Stomach (tissue), 9 donors: Measurements from ENCODE around the gene GLUL. TPM values are rescaled to one million over a fixed set of nuclear protein-coding genes. Genes with fewer than 3 reads are reported as not detected.
A peak's percentile ranks its signal among the peaks of the same experiment; 100 is the strongest.

Source experiments
- DNase-seq, 2 donors: peaks; one replicate each; pipeline versions ENCODE4 v3.0.0 to v3.0.0-alpha.2; 2013 to 2019
- H3K27ac ChIP-seq, 5 donors: fragments of 200-600 bp in 4 of 5; sonication (generic) in 4 of 5; one replicate each; pipeline ENCODE4 v1.5.1; 2013 to 2019; ENCODE audit warnings: mild to moderate bottlenecking in 1 of 5, moderate library complexity in 1 of 5
- H3K27me3 ChIP-seq, 3 donors: fragments of 200-600 bp; sonication (generic); one replicate each; pipeline ENCODE4 v1.5.1; 2017 to 2019; ENCODE audit warnings: mixed run types in 1 of 3
- H3K36me3 ChIP-seq, 4 donors: fragments of 200-600 bp; sonication (generic); 1 replicate in 3 of 4; 2 replicates in 1 of 4; pipeline ENCODE4 v1.5.1; 2016 to 2019
- H3K4me1 ChIP-seq, 4 donors: fragments of 200-600 bp; sonication (generic); one replicate each; pipeline ENCODE4 v1.5.1; 2016 to 2019
- H3K4me3 ChIP-seq, 4 donors: fragments of 200-600 bp; sonication (generic) in 3 of 4; one replicate each; pipeline ENCODE4 v1.5.1; 2016 to 2019; ENCODE audit warnings: mild to moderate bottlenecking in 1 of 4
- H3K9me3 ChIP-seq, 4 donors: fragments of 200-600 bp; sonication (generic); one replicate each; pipeline ENCODE4 v1.5.1; 2016 to 2019
- EP300 ChIP-seq: sonication (generic); formaldehyde crosslinking; IDR thresholded peaks from one replicate; pipeline ENCODE4 v1.6.1; 2017; ENCODE audit warnings: antibody characterized with exemption
- POLR2A ChIP-seq, 4 donors: fragments of 450-650 bp; IDR thresholded peaks; one replicate each; pipeline ENCODE4 v1.6.1; 2016; ENCODE audit warnings: antibody characterized with exemption in 4 of 4, control low read depth in 2 of 4, mild to moderate bottlenecking in 1 of 4, moderate library complexity in 1 of 4
- POLR2AphosphoS5 ChIP-seq, 3 donors: sonication (generic); formaldehyde crosslinking; IDR thresholded peaks; one replicate each; pipeline ENCODE4 v1.6.1; 2016; ENCODE audit warnings: antibody characterized with exemption in 3 of 3
- WGBS, 5 donors: extraction: QIAGEN DNeasy Blood & Tissue Kit in 3 of 5; methylation state at CpG; one replicate each; pipeline versions ENCODE4 v1.1.5 to v1.1.7; 2013 to 2018; 5-methylcytosine and 5-hydroxymethylcytosine counted together
- intact Hi-C: fragments of 100-400 bp; cut with DNase I; formaldehyde crosslinking; loops from one replicate; pipeline ENCODE4 v1.15.1; 2023; ENCODE audit warnings: low total_unique reads
- polyA plus RNA-seq, 3 donors: library from polyadenylated mRNA; stranded (reverse); fragments of 200-250 nt; gene quantifications; one replicate each; pipeline ENCODE4 v1.2.3, GENCODE V29; 2013
- total RNA-seq, 5 donors: library from RNA; depleted of rRNA; stranded (reverse); fragments of >200 nt; gene quantifications; one replicate each; pipeline versions ENCODE4 v1.1.0 to v1.2.3, GENCODE V29; 2014 to 2016
- TF ChIP-seq, protein P1 (sequence below), 7 experiments: fragments of 450-650 bp in 4 of 7; fragments of 200-600 bp in 3 of 7; sonication (generic) in 3 of 7; IDR thresholded peaks; one replicate each; pipeline ENCODE4 v1.5.1; 2016 to 2019; ENCODE audit warnings: antibody characterized with exemption in 7 of 7, control low read depth in 2 of 7, mild to moderate bottlenecking in 1 of 7
- donor health status: healthy with polysubstance abuse.
- donor health status: Bipolar disorder and iron deficiency.
- donor health status: healthy.

Gene GLUL
- total and polyA plus RNA-seq, 8 donors = 102 to 1,958 (median 1,530) TPM

DNA sequence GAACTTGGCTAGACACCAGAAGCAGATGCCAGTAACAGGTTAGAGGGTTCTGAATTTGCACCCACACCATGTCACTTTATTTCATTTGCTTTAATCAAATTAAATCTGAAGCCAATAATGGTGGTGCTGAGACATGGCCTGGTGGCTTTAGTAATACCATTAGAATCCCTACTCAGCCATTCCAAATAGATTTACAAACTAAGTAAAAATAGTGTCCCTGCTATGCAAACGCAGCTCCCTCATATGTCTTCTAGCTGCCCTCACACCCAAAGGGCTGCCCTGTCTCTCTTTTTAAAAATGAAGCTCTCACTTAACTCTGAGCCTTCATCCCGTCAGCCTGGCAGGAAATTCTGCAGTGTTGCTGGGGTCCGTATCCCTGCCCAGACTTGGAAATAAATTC, 21.1 kb downstream of the GLUL start:
- WGBS, 5 donors = 64 to 81% (median 67%) methylated on average over 3 of the region's 3 CpGs
- Histone ChIP-seq H3K36me3 (no peaks in the 10 kb centered on the region), H3K4me1 (peaks cover 0 to 7% (median 3%) of the 10 kb centered on the region in 4 donors), H3K27me3 (no peaks in the 10 kb centered on the region), H3K4me3 (no peak overlapping the region), H3K27ac (no peak overlapping the region), H3K9me3 (no peaks in the 10 kb centered on the region)
- intact Hi-C loops = no loop called here
- DNase-seq = no peak
- TF ChIP-seq, protein P1, sequence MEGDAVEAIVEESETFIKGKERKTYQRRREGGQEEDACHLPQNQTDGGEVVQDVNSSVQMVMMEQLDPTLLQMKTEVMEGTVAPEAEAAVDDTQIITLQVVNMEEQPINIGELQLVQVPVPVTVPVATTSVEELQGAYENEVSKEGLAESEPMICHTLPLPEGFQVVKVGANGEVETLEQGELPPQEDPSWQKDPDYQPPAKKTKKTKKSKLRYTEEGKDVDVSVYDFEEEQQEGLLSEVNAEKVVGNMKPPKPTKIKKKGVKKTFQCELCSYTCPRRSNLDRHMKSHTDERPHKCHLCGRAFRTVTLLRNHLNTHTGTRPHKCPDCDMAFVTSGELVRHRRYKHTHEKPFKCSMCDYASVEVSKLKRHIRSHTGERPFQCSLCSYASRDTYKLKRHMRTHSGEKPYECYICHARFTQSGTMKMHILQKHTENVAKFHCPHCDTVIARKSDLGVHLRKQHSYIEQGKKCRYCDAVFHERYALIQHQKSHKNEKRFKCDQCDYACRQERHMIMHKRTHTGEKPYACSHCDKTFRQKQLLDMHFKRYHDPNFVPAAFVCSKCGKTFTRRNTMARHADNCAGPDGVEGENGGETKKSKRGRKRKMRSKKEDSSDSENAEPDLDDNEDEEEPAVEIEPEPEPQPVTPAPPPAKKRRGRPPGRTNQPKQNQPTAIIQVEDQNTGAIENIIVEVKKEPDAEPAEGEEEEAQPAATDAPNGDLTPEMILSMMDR (IDR thresholded peaks at IDR 0.05) = no peak
- TF ChIP-seq EP300 (no peak), POLR2AphosphoS5 (IDR thresholded peaks at IDR 0.05) (no peak), POLR2A (IDR thresholded peaks at IDR 0.05) (no peak)

DNA sequence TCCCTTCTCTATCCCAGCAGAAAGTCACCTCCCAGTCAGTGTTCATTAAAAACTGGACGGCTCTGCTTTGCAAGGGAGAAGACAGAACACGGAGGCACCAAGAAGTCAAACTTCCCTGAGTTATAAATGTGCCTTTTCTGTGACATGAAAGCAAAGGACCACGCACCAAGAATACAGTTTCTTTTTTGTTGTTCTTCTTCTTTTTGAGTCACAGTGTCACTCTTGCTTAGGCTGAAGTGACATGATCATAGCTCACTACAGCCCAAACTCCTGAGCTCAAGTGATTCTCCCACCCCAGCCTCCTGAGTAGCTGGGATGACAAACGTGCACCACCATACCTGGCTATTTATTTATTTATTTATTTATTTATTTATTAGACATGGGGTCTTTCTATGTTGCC, 22.7 kb downstream of the GLUL start:
- Histone ChIP-seq H3K4me3 (no peak overlapping the region), H3K27ac (no peak overlapping the region), H3K36me3 (no peaks in the 10 kb centered on the region), H3K4me1 (peaks cover 0 to 7% (median 3%) of the 10 kb centered on the region in 4 donors), H3K27me3 (no peaks in the 10 kb centered on the region), H3K9me3 (no peaks in the 10 kb centered on the region)
- WGBS, 5 donors = 70 to 78% (median 73%) methylated on average over 4 of the region's 4 CpGs
- no peak for DNase-seq
- TF ChIP-seq, protein P1 (IDR thresholded peaks at IDR 0.05) = no peak
- TF ChIP-seq EP300 (no peak), POLR2AphosphoS5 (IDR thresholded peaks at IDR 0.05) (no peak), POLR2A (IDR thresholded peaks at IDR 0.05) (no peak)
- intact Hi-C loops = no loop called here

DNA sequence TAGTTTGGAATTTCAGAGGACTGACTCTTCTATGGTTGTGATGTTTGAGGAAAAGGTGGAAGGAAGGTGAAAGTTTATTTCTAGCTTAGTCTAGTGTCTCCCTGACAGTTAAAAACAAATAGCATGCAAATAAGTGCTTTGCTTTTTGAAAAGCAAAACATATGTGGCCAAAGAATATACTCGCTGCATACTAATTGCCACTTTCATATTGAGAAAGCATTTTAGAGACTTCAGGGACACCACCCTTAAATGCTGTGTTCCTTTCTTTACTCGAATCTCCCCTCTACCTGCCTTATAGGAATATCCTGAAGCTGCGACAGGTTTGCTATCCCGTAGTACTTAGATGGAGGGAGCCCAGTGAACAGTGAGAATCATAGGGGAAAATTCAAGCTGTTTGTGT, 23.2 kb downstream of the GLUL start:
- TF ChIP-seq POLR2AphosphoS5 (IDR thresholded peaks at IDR 0.05) (no peak), EP300 (no peak), POLR2A (IDR thresholded peaks at IDR 0.05) (no peak)
- TF ChIP-seq, protein P1 (IDR thresholded peaks at IDR 0.05) = no peak

DNA sequence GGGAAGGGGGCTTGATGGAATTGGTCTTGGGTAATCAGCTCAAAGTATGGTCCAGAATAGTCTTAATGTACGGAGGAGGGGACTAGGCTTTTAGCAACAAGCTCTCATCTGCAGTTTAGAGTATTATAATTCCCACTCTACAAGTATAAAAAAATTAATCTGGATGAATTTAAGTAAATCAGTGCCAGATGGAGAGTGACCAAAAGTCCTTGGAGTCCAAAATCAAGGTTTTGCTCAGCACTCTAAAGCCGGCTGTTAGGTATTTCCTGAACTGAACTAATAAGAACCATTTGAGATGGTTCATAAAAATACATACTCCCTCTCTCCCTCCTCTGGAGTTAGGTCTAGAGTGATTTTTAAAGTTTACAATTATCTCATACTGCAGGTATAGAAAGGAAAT, 23.7 kb downstream of the GLUL start:
- H3K4me3 ChIP-seq = no peak overlapping the region
- 62 to 78% (median 67%) methylated on average over 2 of the region's 2 CpGs for WGBS, 5 donors
- no peaks in the 10 kb centered on the region for H3K36me3 ChIP-seq
- intact Hi-C loops = no loop called here
- H3K4me1 ChIP-seq = peaks cover 0 to 7% (median 3%) of the 10 kb centered on the region in 4 donors
- TF ChIP-seq, protein P1 (IDR thresholded peaks at IDR 0.05) = no peak
- TF ChIP-seq EP300 = no peak
- no peak for TF ChIP-seq POLR2AphosphoS5 (IDR thresholded peaks at IDR 0.05)
- TF ChIP-seq POLR2A (IDR thresholded peaks at IDR 0.05) = no peak
- no peak overlapping the region for H3K27ac ChIP-seq
- no peaks in the 10 kb centered on the region for H3K27me3 ChIP-seq
- peak in 1 of 2 donors; percentile 24 for DNase-seq
- no peaks in the 10 kb centered on the region for H3K9me3 ChIP-seq

More for the DNA sequence above, 23.2 kb downstream of the GLUL start:
- intact Hi-C loops = no loop called here
- 58 to 76% (median 64%) methylated on average over 4 of the region's 4 CpGs for WGBS, 5 donors
- Histone ChIP-seq H3K4me1 (peaks cover 0 to 7% (median 3%) of the 10 kb centered on the region in 4 donors), H3K27ac (no peak overlapping the region), H3K9me3 (no peaks in the 10 kb centered on the region), H3K27me3 (no peaks in the 10 kb centered on the region), H3K4me3 (no peak overlapping the region), H3K36me3 (no peaks in the 10 kb centered on the region)
- DNase-seq = no peak
